ENCODE results near the gene NDE1.

Gene NDE1

DNA sequence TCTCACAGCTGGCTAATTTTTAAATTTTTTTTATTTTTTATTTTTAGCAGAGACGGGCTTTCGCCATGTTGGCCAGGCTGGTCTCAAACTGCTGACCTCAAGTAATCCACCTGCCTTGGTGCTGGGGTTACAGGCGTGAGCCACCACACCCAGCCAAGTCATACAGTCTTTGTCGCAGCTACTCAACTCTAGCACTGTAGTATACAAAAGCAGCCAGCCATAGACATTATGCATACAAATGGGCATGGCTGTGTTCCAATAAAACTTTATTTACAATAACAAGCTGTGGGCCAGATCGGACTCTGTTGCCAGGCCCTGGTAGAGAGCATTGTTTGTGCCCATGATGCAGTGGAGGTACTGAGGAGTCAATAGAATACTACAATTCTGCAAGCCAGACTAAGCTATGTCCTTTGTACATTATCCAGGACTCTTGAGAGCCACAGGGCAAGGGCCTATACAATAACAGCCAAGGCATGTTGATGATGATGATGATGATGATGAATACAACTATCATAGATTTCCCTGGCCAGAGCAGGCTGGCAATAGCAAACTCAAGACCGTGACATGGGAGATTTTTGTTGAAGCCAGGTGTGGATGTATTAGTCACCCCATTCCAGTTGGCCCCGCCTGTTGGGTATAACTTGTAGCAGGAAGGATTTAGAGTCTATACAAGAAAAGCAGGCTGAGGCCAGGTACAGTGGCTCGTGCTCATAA is 104.9 kb downstream of the NDE1 start:
- no peaks in the 10 kb centered on the region for H3K36me3 ChIP-seq (ENCODE audit: control insufficient read depth, insufficient read depth, low read length)
- no peak overlapping the region for H2BK15ac ChIP-seq (replicated peaks; ENCODE audit: low read depth)
- no peak overlapping the region for H2BK5ac ChIP-seq (ENCODE audit: low read length)
- no peak overlapping the region for H4K5ac ChIP-seq (ENCODE audit: low read length)
- no CpG with 5 or more reads among the region's 8 CpGs for WGBS (ENCODE audit: extremely low coverage, insufficient coverage, low lambda C conversion rate)
- H3K18ac ChIP-seq (ENCODE audit: low read length) = no peak overlapping the region
- no peak overlapping the region for H3K23ac ChIP-seq (ENCODE audit: low read length)
- no peak overlapping the region for H2BK120ac ChIP-seq (ENCODE audit: low read depth, low read length)
- H2AK5ac ChIP-seq (ENCODE audit: low read length) = no peak overlapping the region
- no peak overlapping the region for H3K4me2 ChIP-seq (ENCODE audit: low read length)
- DNase-seq = no peak
- H3K27ac ChIP-seq (ENCODE audit: low read depth, low read length) = no peak overlapping the region
- no peaks in the 10 kb centered on the region for H3K79me1 ChIP-seq (ENCODE audit: low read length)
- H3K27me3 ChIP-seq (ENCODE audit: insufficient read depth, low read length, poor library complexity) = no peaks in the 10 kb centered on the region
- no peak overlapping the region for H3K56ac ChIP-seq (ENCODE audit: low read length)
- H3K9ac ChIP-seq (ENCODE audit: low read length) = no peak overlapping the region
- H3K4ac ChIP-seq (ENCODE audit: low read depth, low read length) = no peak overlapping the region
- H4K8ac ChIP-seq (ENCODE audit: low read depth, low read length) = no peak overlapping the region
- H3K4me1 ChIP-seq (ENCODE audit: control insufficient read depth, low read depth, low read length) = no peaks in the 10 kb centered on the region
- no peaks in the 10 kb centered on the region for H3K79me2 ChIP-seq (ENCODE audit: control insufficient read depth, insufficient read depth, low read length)
- H3K4me3 ChIP-seq (ENCODE audit: low read length) = no peak overlapping the region

DNA sequence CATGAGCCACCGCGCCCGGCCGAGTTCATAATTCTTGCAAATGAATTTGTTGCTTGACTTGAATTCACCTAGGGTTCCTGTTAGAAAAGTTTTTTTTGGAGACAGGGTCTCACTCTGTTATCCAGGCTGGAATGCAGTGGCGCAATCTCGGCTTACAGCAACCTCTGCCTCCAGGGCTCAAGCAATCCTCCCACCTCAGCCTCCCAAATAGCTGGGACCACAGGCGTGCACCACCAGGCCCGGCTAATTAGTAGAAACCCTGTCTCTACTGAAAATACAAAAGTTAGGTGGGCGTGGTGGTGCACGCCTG is 107.0 kb downstream of the NDE1 start:
- Histone ChIP-seq H3K9ac (ENCODE audit: low read length) (no peak overlapping the region), H3K56ac (ENCODE audit: low read length) (no peak overlapping the region), H2AK5ac (ENCODE audit: low read length) (no peak overlapping the region), H3K4me1 (ENCODE audit: control insufficient read depth, low read depth, low read length) (no peaks in the 10 kb centered on the region), H3K79me1 (ENCODE audit: low read length) (no peaks in the 10 kb centered on the region), H2BK120ac (ENCODE audit: low read depth, low read length) (no peak overlapping the region), H3K27me3 (ENCODE audit: insufficient read depth, low read length, poor library complexity) (no peaks in the 10 kb centered on the region), H4K8ac (ENCODE audit: low read depth, low read length) (no peak overlapping the region), H3K36me3 (ENCODE audit: control insufficient read depth, insufficient read depth, low read length) (no peaks in the 10 kb centered on the region), H3K4me3 (ENCODE audit: low read length) (no peak overlapping the region), H2BK5ac (ENCODE audit: low read length) (no peak overlapping the region), H3K79me2 (ENCODE audit: control insufficient read depth, insufficient read depth, low read length) (no peaks in the 10 kb centered on the region), H3K4ac (ENCODE audit: low read depth, low read length) (no peak overlapping the region), H3K4me2 (ENCODE audit: low read length) (no peak overlapping the region), H3K18ac (ENCODE audit: low read length) (no peak overlapping the region), H4K5ac (ENCODE audit: low read length) (no peak overlapping the region), H3K23ac (ENCODE audit: low read length) (no peak overlapping the region), H2BK15ac (replicated peaks; ENCODE audit: low read depth) (no peak overlapping the region), H3K27ac (ENCODE audit: low read depth, low read length) (no peak overlapping the region)
- WGBS (ENCODE audit: extremely low coverage, insufficient coverage, low lambda C conversion rate) = no CpG with 5 or more reads among the region's 10 CpGs
- no peak for DNase-seq

DNA sequence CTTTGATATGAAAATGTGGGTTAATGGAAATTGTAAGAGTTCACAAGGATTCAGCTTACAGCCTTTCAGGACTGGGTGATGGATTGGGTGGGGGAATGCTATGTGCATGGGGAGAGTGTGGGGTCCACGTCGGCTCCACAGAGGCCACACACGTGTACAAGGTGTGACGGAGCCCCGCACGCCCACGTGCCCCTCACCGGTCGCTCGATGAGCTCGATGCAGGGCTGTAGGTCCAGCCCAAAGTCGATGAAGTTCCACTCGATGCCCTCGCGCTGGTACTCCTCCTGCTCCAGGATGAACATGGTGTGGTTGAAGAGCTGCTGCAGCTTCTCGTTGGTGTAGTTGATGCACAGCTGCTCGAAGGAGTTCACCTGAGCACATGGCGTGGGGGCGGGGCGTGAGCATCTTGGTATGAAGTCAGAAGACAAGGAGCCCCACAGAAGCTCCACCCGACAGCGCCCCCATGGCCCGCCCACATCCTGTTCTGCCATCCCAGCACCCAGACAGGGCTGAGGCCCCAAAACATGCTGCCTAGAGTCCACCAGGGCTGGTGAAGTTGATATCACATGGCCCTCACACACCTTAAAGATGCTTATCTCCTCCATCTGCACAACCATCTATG is 107.7 kb downstream of the NDE1 start:
- no CpG with 5 or more reads among the region's 23 CpGs for WGBS (ENCODE audit: extremely low coverage, insufficient coverage, low lambda C conversion rate)
- no peak overlapping the region for H3K4me3 ChIP-seq (ENCODE audit: low read length)
- DNase-seq = peak; percentile 7
- H3K79me1 ChIP-seq (ENCODE audit: low read length) = no peaks in the 10 kb centered on the region
- no peaks in the 10 kb centered on the region for H3K79me2 ChIP-seq (ENCODE audit: control insufficient read depth, insufficient read depth, low read length)
- H3K18ac ChIP-seq (ENCODE audit: low read length) = no peak overlapping the region
- H2AK5ac ChIP-seq (ENCODE audit: low read length) = no peak overlapping the region
- no peak overlapping the region for H3K23ac ChIP-seq (ENCODE audit: low read length)
- no peak overlapping the region for H4K5ac ChIP-seq (ENCODE audit: low read length)
- H2BK5ac ChIP-seq (ENCODE audit: low read length) = no peak overlapping the region
- H3K4ac ChIP-seq (ENCODE audit: low read depth, low read length) = no peak overlapping the region
- H3K36me3 ChIP-seq (ENCODE audit: control insufficient read depth, insufficient read depth, low read length) = no peaks in the 10 kb centered on the region
- no peak overlapping the region for H3K56ac ChIP-seq (ENCODE audit: low read length)
- no peak overlapping the region for H2BK15ac ChIP-seq (replicated peaks; ENCODE audit: low read depth)
- no peaks in the 10 kb centered on the region for H3K27me3 ChIP-seq (ENCODE audit: insufficient read depth, low read length, poor library complexity)
- H3K9ac ChIP-seq (ENCODE audit: low read length) = no peak overlapping the region
- no peak overlapping the region for H4K8ac ChIP-seq (ENCODE audit: low read depth, low read length)
- H3K27ac ChIP-seq (ENCODE audit: low read depth, low read length) = no peak overlapping the region
- no peaks in the 10 kb centered on the region for H3K4me1 ChIP-seq (ENCODE audit: control insufficient read depth, low read depth, low read length)
- H2BK120ac ChIP-seq (ENCODE audit: low read depth, low read length) = no peak overlapping the region
- no peak overlapping the region for H3K4me2 ChIP-seq (ENCODE audit: low read length)

DNA sequence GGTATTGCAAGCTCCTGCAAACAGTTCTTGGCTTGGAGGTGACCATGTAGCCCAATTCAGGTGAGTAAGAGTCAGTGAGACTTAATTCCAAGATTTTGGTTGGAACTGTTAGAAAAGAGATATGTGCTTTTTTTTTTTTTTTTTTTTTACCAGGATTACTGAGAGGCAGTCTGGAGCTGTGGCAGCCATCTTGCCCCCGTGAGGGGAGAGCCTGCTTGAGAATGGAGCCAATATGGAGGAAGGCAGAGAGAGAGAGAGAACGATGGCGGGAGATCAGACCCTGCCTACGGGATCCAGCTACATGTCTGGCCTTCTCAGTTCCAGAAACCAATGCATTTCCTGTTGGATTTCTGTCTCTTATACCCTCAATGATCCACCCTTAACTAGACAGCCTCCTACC is 109.0 kb downstream of the NDE1 start:
- DNase-seq = no peak
- Histone ChIP-seq H3K79me1 (ENCODE audit: low read length) (no peaks in the 10 kb centered on the region), H4K5ac (ENCODE audit: low read length) (no peak overlapping the region), H3K36me3 (ENCODE audit: control insufficient read depth, insufficient read depth, low read length) (no peaks in the 10 kb centered on the region), H4K8ac (ENCODE audit: low read depth, low read length) (no peak overlapping the region), H3K18ac (ENCODE audit: low read length) (no peak overlapping the region), H3K23ac (ENCODE audit: low read length) (no peak overlapping the region), H3K79me2 (ENCODE audit: control insufficient read depth, insufficient read depth, low read length) (no peaks in the 10 kb centered on the region), H3K27ac (ENCODE audit: low read depth, low read length) (no peak overlapping the region), H3K4ac (ENCODE audit: low read depth, low read length) (no peak overlapping the region), H2AK5ac (ENCODE audit: low read length) (no peak overlapping the region), H3K4me3 (ENCODE audit: low read length) (no peak overlapping the region), H3K4me2 (ENCODE audit: low read length) (no peak overlapping the region), H3K27me3 (ENCODE audit: insufficient read depth, low read length, poor library complexity) (no peaks in the 10 kb centered on the region), H3K9ac (ENCODE audit: low read length) (no peak overlapping the region), H2BK5ac (ENCODE audit: low read length) (no peak overlapping the region), H3K4me1 (ENCODE audit: control insufficient read depth, low read depth, low read length) (no peaks in the 10 kb centered on the region), H2BK15ac (replicated peaks; ENCODE audit: low read depth) (no peak overlapping the region), H2BK120ac (ENCODE audit: low read depth, low read length) (no peak overlapping the region), H3K56ac (ENCODE audit: low read length) (no peak overlapping the region)
- WGBS (ENCODE audit: extremely low coverage, insufficient coverage, low lambda C conversion rate) = no CpG with 5 or more reads among the region's 4 CpGs

DNA sequence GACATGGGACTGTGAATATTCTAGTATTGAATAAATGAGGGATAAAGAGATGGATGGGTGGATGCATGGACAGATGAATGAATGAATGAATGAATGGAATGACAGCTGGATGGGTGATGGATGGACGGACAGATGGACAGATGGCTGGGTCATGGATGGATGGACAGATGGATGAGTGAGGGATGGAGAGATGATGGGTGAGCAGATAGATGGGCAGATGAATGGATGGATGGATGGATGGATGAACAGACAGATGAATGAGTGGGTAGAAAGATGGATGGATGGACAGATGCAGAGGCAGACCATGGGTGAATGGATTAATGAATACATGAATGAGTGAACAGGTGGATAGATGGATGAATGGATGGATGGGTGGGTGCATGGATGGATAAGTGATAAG is 110.1 kb downstream of the NDE1 start:
- Histone ChIP-seq H4K8ac (ENCODE audit: low read depth, low read length) (no peak overlapping the region), H3K4ac (ENCODE audit: low read depth, low read length) (no peak overlapping the region), H3K79me2 (ENCODE audit: control insufficient read depth, insufficient read depth, low read length) (no peaks in the 10 kb centered on the region), H3K9ac (ENCODE audit: low read length) (no peak overlapping the region), H3K23ac (ENCODE audit: low read length) (no peak overlapping the region), H2BK15ac (replicated peaks; ENCODE audit: low read depth) (no peak overlapping the region), H3K56ac (ENCODE audit: low read length) (no peak overlapping the region), H4K5ac (ENCODE audit: low read length) (no peak overlapping the region), H3K4me3 (ENCODE audit: low read length) (no peak overlapping the region), H3K27me3 (ENCODE audit: insufficient read depth, low read length, poor library complexity) (no peaks in the 10 kb centered on the region), H3K4me1 (ENCODE audit: control insufficient read depth, low read depth, low read length) (no peaks in the 10 kb centered on the region), H2AK5ac (ENCODE audit: low read length) (no peak overlapping the region), H2BK5ac (ENCODE audit: low read length) (no peak overlapping the region), H2BK120ac (ENCODE audit: low read depth, low read length) (no peak overlapping the region), H3K79me1 (ENCODE audit: low read length) (no peaks in the 10 kb centered on the region), H3K36me3 (ENCODE audit: control insufficient read depth, insufficient read depth, low read length) (no peaks in the 10 kb centered on the region), H3K4me2 (ENCODE audit: low read length) (no peak overlapping the region), H3K18ac (ENCODE audit: low read length) (no peak overlapping the region), H3K27ac (ENCODE audit: low read depth, low read length) (no peak overlapping the region)
- WGBS (ENCODE audit: extremely low coverage, insufficient coverage, low lambda C conversion rate) = no CpG with 5 or more reads among the region's 1 CpG
- DNase-seq = no peak

DNA sequence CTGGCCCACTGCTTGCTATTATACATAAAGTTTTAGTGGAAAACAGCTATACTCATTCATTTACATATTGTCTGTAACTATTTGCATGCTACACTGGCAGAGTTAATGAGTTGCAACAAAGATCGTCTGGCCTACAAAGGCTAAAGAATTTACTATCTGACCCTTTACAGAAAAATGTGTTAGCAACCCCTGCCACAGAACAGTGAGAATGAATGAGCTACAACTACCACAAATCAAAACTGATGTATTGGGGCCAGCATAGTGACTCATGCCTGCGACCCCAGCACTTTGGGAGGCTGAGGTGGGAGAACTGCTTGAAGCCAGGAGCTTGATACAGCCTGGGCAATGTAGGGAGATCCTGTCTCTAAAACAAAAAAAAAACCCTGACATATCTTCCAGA is 114.1 kb downstream of the NDE1 start:
- Histone ChIP-seq H3K4me3 (ENCODE audit: low read length) (no peak overlapping the region), H2AK5ac (ENCODE audit: low read length) (no peak overlapping the region), H3K27ac (ENCODE audit: low read depth, low read length) (no peak overlapping the region), H3K79me2 (ENCODE audit: control insufficient read depth, insufficient read depth, low read length) (no peaks in the 10 kb centered on the region), H3K36me3 (ENCODE audit: control insufficient read depth, insufficient read depth, low read length) (no peaks in the 10 kb centered on the region), H3K79me1 (ENCODE audit: low read length) (no peaks in the 10 kb centered on the region), H4K8ac (ENCODE audit: low read depth, low read length) (no peak overlapping the region), H4K5ac (ENCODE audit: low read length) (no peak overlapping the region), H3K4me2 (ENCODE audit: low read length) (no peak overlapping the region), H2BK15ac (replicated peaks; ENCODE audit: low read depth) (no peak overlapping the region), H3K9ac (ENCODE audit: low read length) (no peak overlapping the region), H3K56ac (ENCODE audit: low read length) (no peak overlapping the region), H3K23ac (ENCODE audit: low read length) (no peak overlapping the region), H3K4ac (ENCODE audit: low read depth, low read length) (no peak overlapping the region), H2BK5ac (ENCODE audit: low read length) (no peak overlapping the region), H2BK120ac (ENCODE audit: low read depth, low read length) (no peak overlapping the region), H3K4me1 (ENCODE audit: control insufficient read depth, low read depth, low read length) (no peaks in the 10 kb centered on the region), H3K18ac (ENCODE audit: low read length) (no peak overlapping the region), H3K27me3 (ENCODE audit: insufficient read depth, low read length, poor library complexity) (no peaks in the 10 kb centered on the region)
- no CpG with 5 or more reads among the region's 2 CpGs for WGBS (ENCODE audit: extremely low coverage, insufficient coverage, low lambda C conversion rate)
- no peak for DNase-seq
